OCI-LY7 (cell line): ENCODE results near the gene TMEM247.
"Not testable (repeated sequence)": the region's sequence is repeated elsewhere in the genome, so short reads cannot be mapped to it uniquely, and the experiment has no call there.

Experiments used
- EZH2phosphoT487 ChIP-seq: fragments of 200-600 bp; sonication (generic); IDR thresholded peaks from 2 replicates; pipeline ENCODE4 v1.6.1; 2018; ENCODE audit warnings: low read depth, borderline replicate concordance, mild to moderate bottlenecking, mixed run types, antibody characterized with exemption, low read length, moderate library complexity, mixed read lengths
- TF ChIP-seq, protein P1 (sequence below): fragments of 200-600 bp; sonication (generic); conservative IDR thresholded peaks from 2 replicates; pipeline ENCODE4 v1.5.1; 2014; ENCODE audit warnings: mild to moderate bottlenecking, antibody characterized with exemption, low read length, moderate library complexity, mixed read lengths

DNA sequence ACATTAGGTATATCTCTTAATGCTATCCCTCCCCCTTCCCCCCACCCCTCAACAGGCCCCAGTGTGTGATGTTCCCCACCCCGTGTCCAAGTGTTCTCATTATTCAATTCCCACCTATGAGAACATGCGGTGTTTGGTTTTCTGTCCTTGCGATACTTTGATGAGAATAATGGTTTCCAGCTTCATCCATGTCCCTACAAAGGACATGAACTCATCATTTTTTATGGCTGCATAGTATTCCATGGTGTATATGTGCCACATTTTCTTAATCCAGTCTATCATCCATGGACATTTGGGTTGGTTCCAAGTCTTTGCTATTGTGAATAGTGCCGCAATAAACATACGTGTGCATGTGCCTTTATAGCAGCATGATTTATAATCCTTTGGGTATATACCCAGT, 7.2 kb upstream of the TMEM247 start:
- TF ChIP-seq, protein P1, sequence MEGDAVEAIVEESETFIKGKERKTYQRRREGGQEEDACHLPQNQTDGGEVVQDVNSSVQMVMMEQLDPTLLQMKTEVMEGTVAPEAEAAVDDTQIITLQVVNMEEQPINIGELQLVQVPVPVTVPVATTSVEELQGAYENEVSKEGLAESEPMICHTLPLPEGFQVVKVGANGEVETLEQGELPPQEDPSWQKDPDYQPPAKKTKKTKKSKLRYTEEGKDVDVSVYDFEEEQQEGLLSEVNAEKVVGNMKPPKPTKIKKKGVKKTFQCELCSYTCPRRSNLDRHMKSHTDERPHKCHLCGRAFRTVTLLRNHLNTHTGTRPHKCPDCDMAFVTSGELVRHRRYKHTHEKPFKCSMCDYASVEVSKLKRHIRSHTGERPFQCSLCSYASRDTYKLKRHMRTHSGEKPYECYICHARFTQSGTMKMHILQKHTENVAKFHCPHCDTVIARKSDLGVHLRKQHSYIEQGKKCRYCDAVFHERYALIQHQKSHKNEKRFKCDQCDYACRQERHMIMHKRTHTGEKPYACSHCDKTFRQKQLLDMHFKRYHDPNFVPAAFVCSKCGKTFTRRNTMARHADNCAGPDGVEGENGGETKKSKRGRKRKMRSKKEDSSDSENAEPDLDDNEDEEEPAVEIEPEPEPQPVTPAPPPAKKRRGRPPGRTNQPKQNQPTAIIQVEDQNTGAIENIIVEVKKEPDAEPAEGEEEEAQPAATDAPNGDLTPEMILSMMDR, result not testable (repeated sequence)
- TF ChIP-seq EZH2phosphoT487, result not testable (repeated sequence)
